SU-DHL-6 (cell line): ENCODE data around the gene GAPDHS.

Experiments used
- H2AFZ ChIP-seq: fragments of 200-600 bp; sonication (generic); 2 replicates; pipeline ENCODE4 v1.6.1; 2014; ENCODE audit warnings: low read depth, mild to moderate bottlenecking, moderate library complexity, mixed read lengths, antibody characterized with exemption, low read length; ENCODE audit not compliant: severe bottlenecking
- H3F3A ChIP-seq: fragments of 200-600 bp; shearing (Covaris generic); 2 replicates; pipeline ENCODE4 v1.6.0; 2016; ENCODE audit warnings: antibody characterized with exemption, mild to moderate bottlenecking; ENCODE audit not compliant: insufficient read depth
- H3K27ac ChIP-seq: fragments of 200-600 bp; sonication (generic); 2 replicates; pipeline ENCODE4 v1.5.1; 2016; ENCODE audit warnings: low read depth, mild to moderate bottlenecking, low read length, moderate library complexity, mixed read lengths
- H3K27me3 ChIP-seq: fragments of 200-600 bp; sonication (generic), shearing (Covaris generic); 2 replicates; pipeline ENCODE4 v1.6.0; 2014; ENCODE audit warnings: mild to moderate bottlenecking, low read length
- H3K36me3 ChIP-seq: fragments of 200-600 bp; sonication (generic); 2 replicates; pipeline ENCODE4 v1.6.1; 2014; ENCODE audit warnings: mild to moderate bottlenecking, low read length, mixed read lengths
- H3K4me2 ChIP-seq: fragments of 300-600, 200-600 bp; shearing (Covaris generic), sonication (generic); 2 replicates; pipeline ENCODE4 v1.6.0; 2014; ENCODE audit warnings: low read length, low read depth, mild to moderate bottlenecking; ENCODE audit not compliant: poor library complexity, severe bottlenecking
- H3K4me3 ChIP-seq: fragments of 200-600 bp; sonication (generic); 2 replicates; pipeline ENCODE4 v1.5.1; 2014; ENCODE audit warnings: antibody characterized with exemption, low read length, mild to moderate bottlenecking, mixed read lengths; ENCODE audit not compliant: insufficient read depth, poor library complexity, severe bottlenecking
- H3K79me2 ChIP-seq: fragments of 200-600 bp; sonication (generic); 2 replicates; pipeline ENCODE4 v1.6.1; 2014; ENCODE audit warnings: mild to moderate bottlenecking, low read length, moderate library complexity; ENCODE audit not compliant: insufficient read depth
- H3K9ac ChIP-seq: fragments of 200-600 bp; sonication (generic); 2 replicates; pipeline ENCODE4 v1.7.0; 2014; ENCODE audit warnings: mild to moderate bottlenecking, low read length
- H3K9me2 ChIP-seq: fragments of 200-600 bp; sonication (generic); replicated peaks from 2 replicates; pipeline ENCODE4 v1.6.1; 2014; ENCODE audit warnings: low read length; ENCODE audit not compliant: insufficient read depth
- H3K9me3 ChIP-seq: fragments of 200-600 bp; sonication (generic); 2 replicates; pipeline ENCODE4 v1.6.1; 2014; ENCODE audit warnings: low read length, mixed read lengths; ENCODE audit not compliant: insufficient read depth
- H4K20me1 ChIP-seq: fragments of 200-600 bp; sonication (generic); 2 replicates; pipeline ENCODE4 v1.6.1; 2014; ENCODE audit warnings: low read depth, mild to moderate bottlenecking, antibody characterized with exemption, low read length, moderate library complexity, mixed read lengths
- EZH2phosphoT487 ChIP-seq: fragments of 200-600 bp; sonication (generic), shearing (Covaris generic); conservative IDR thresholded peaks from 2 replicates; pipeline ENCODE4 v1.6.1; 2018; ENCODE audit warnings: mild to moderate bottlenecking, antibody characterized with exemption, low read length, moderate library complexity, mixed read lengths
- TF ChIP-seq, protein P1 (sequence below): fragments of 200-600 bp; sonication (generic); IDR thresholded peaks from one replicate; pipeline ENCODE4 v1.5.1; 2017; ENCODE audit warnings: antibody characterized with exemption, mild to moderate bottlenecking, low read length, moderate library complexity; ENCODE audit not compliant: insufficient read depth, poor library complexity, severe bottlenecking

GAPDHS gene

GRCh38 chr19:35559781-35560180 is 26.5 kb downstream of the GAPDHS start:
- H3K4me2 ChIP-seq = no peak overlapping the region
- no peaks in the 10 kb centered on the region for H3K36me3 ChIP-seq
- H3F3A ChIP-seq = no peaks in the 10 kb centered on the region
- no peaks in the 10 kb centered on the region for H3K9me3 ChIP-seq
- no peaks in the 10 kb centered on the region for H3K79me2 ChIP-seq
- no peak overlapping the region for H3K9ac ChIP-seq
- no peak overlapping the region for H2AFZ ChIP-seq
- no peak overlapping the region for H3K4me3 ChIP-seq
- no peaks in the 10 kb centered on the region for H3K27me3 ChIP-seq
- TF ChIP-seq, protein P1, sequence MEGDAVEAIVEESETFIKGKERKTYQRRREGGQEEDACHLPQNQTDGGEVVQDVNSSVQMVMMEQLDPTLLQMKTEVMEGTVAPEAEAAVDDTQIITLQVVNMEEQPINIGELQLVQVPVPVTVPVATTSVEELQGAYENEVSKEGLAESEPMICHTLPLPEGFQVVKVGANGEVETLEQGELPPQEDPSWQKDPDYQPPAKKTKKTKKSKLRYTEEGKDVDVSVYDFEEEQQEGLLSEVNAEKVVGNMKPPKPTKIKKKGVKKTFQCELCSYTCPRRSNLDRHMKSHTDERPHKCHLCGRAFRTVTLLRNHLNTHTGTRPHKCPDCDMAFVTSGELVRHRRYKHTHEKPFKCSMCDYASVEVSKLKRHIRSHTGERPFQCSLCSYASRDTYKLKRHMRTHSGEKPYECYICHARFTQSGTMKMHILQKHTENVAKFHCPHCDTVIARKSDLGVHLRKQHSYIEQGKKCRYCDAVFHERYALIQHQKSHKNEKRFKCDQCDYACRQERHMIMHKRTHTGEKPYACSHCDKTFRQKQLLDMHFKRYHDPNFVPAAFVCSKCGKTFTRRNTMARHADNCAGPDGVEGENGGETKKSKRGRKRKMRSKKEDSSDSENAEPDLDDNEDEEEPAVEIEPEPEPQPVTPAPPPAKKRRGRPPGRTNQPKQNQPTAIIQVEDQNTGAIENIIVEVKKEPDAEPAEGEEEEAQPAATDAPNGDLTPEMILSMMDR = no peak
- no peak for TF ChIP-seq EZH2phosphoT487
- H4K20me1 ChIP-seq = no peaks in the 10 kb centered on the region
- H3K9me2 ChIP-seq = no peaks in the 10 kb centered on the region
- no peak overlapping the region for H3K27ac ChIP-seq

DNA sequence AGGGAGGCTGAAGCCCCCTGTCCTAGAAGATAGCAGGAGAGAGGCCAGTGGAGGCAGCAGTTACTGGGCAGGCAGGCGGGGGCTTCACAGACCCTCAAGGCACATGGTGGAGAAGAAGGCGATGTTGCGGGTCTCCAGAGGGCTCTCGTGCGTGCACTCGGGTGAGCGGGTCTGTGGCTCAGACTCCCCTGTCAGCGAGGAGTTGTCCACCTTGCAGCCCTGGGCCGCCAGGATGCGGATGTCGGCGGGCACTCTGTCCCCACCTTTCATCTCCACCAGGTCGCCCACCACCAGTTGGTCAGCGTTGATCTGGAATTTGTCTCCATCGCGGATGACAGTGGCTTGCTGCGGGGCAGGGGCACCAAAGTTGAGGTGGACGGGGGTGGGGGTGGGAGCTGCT is 27.0 kb downstream of the GAPDHS start:
- H3K9me2 ChIP-seq = no peaks in the 10 kb centered on the region
- no peak overlapping the region for H3K4me2 ChIP-seq
- H2AFZ ChIP-seq = no peak overlapping the region
- no peaks in the 10 kb centered on the region for H3F3A ChIP-seq
- H4K20me1 ChIP-seq = no peaks in the 10 kb centered on the region
- no peaks in the 10 kb centered on the region for H3K36me3 ChIP-seq
- H3K27ac ChIP-seq = no peak overlapping the region
- H3K79me2 ChIP-seq = no peaks in the 10 kb centered on the region
- no peaks in the 10 kb centered on the region for H3K27me3 ChIP-seq
- TF ChIP-seq EZH2phosphoT487 = no peak
- TF ChIP-seq, protein P1 = no peak
- no peaks in the 10 kb centered on the region for H3K9me3 ChIP-seq
- H3K9ac ChIP-seq = no peak overlapping the region
- H3K4me3 ChIP-seq = no peak overlapping the region

- Histone ChIP-seq H2AFZ (no peak overlapping the region), H3K79me2 (no peaks in the 10 kb centered on the region), H3K36me3 (no peaks in the 10 kb centered on the region), H4K20me1 (no peaks in the 10 kb centered on the region), H3K4me2 (no peak overlapping the region), H3K9me2 (no peaks in the 10 kb centered on the region), H3F3A (no peaks in the 10 kb centered on the region), H3K9me3 (no peaks in the 10 kb centered on the region), H3K27me3 (no peaks in the 10 kb centered on the region), H3K9ac (no peak overlapping the region), H3K27ac (no peak overlapping the region), H3K4me3 (no peak overlapping the region)
- no peak for TF ChIP-seq EZH2phosphoT487
- TF ChIP-seq, protein P1 = no peak
Measured at GRCh38 chr19:35560677-35561076, 27.4 kb downstream of the GAPDHS start.

- TF ChIP-seq EZH2phosphoT487 = no peak
- TF ChIP-seq, protein P1 = no peak
- H3K79me2 ChIP-seq = no peaks in the 10 kb centered on the region
- no peak overlapping the region for H3K4me2 ChIP-seq
- H3K4me3 ChIP-seq = no peak overlapping the region
- no peak overlapping the region for H3K9ac ChIP-seq
- no peaks in the 10 kb centered on the region for H3K9me3 ChIP-seq
- H3K9me2 ChIP-seq = no peaks in the 10 kb centered on the region
- no peaks in the 10 kb centered on the region for H3K36me3 ChIP-seq
- no peak overlapping the region for H3K27ac ChIP-seq
- no peaks in the 10 kb centered on the region for H3F3A ChIP-seq
- H4K20me1 ChIP-seq = no peaks in the 10 kb centered on the region
- H3K27me3 ChIP-seq = no peaks in the 10 kb centered on the region
- no peak overlapping the region for H2AFZ ChIP-seq
Measured at GRCh38 chr19:35561436-35561835, 28.2 kb downstream of the GAPDHS start.
